SW480 (cell line): ENCODE measurements around the gene INPP4A.
"Not testable (repeated sequence)": the region's sequence is repeated elsewhere in the genome, so short reads cannot be mapped to it uniquely, and the experiment has no call there.

ENCODE experiments used
- DNase-seq: peaks from one replicate; pipeline ENCODE4 v3.0.0-alpha.2; 2016; ENCODE audit warnings: low spot score

Gene INPP4A

GRCh38 chr2:98444436-98445176 lies at the start of gene INPP4A:
TSS of gene INPP4A (plus strand) at chr2:98444858. CDS start at chr2:98520049, 75,191 bp downstream.
- DNase-seq: peak; percentile 75

- DNase-seq: no peak
Measured at GRCh38 chr2:98395977-98396376, 48.7 kb upstream of the INPP4A start.

- no peak for DNase-seq
Measured at GRCh38 chr2:98396745-98397355, 47.8 kb upstream of the INPP4A start.

- DNase-seq: no peak
Measured at GRCh38 chr2:98399140-98399539, 45.5 kb upstream of the INPP4A start.

- no peak for DNase-seq
Measured at GRCh38 chr2:98403878-98404277, 40.8 kb upstream of the INPP4A start.

GRCh38 chr2:98404556-98405250 lies 40.0 kb upstream of the INPP4A start:
- DNase-seq: no peak

- no peak for DNase-seq
Measured at GRCh38 chr2:98405301-98405700, 39.4 kb upstream of the INPP4A start.

GRCh38 chr2:98408155-98408554 lies 36.5 kb upstream of the INPP4A start:
- no peak for DNase-seq

GRCh38 chr2:98412751-98413458 lies 31.8 kb upstream of the INPP4A start:
- peak; percentile 76 for DNase-seq

GRCh38 chr2:98414246-98414645 lies 30.4 kb upstream of the INPP4A start:
- not testable (repeated sequence) for DNase-seq

GRCh38 chr2:98415719-98416248 lies 28.9 kb upstream of the INPP4A start:
- not testable (repeated sequence) for DNase-seq

GRCh38 chr2:98416383-98417159 lies 28.1 kb upstream of the INPP4A start:
- DNase-seq: no peak

GRCh38 chr2:98419544-98419943 lies 25.1 kb upstream of the INPP4A start:
- DNase-seq: no peak

GRCh38 chr2:98419977-98420725 lies 24.5 kb upstream of the INPP4A start:
- DNase-seq: no peak

- no peak for DNase-seq
Measured at GRCh38 chr2:98422449-98422848, 22.2 kb upstream of the INPP4A start.

GRCh38 chr2:98426771-98427170 lies 17.9 kb upstream of the INPP4A start:
- no peak for DNase-seq

- DNase-seq: no peak
Measured at GRCh38 chr2:98432145-98432544, 12.5 kb upstream of the INPP4A start.

- no peak for DNase-seq
Measured at GRCh38 chr2:98433363-98433964, 11.2 kb upstream of the INPP4A start.

- DNase-seq: no peak
Measured at GRCh38 chr2:98434492-98434891, 10.2 kb upstream of the INPP4A start.

GRCh38 chr2:98435670-98436069 lies 9.0 kb upstream of the INPP4A start:
- DNase-seq: not testable (repeated sequence)
